AG08395 (cell line): Measurements from ENCODE around the gene IFIT2.
"Not testable (repeated sequence)": the region's sequence is repeated elsewhere in the genome, so short reads cannot be mapped to it uniquely, and the experiment has no call there.

Source experiments
- DNase-seq: peaks from one replicate; pipeline ENCODE4 v3.0.0; 2012; ENCODE audit warnings: mixed read lengths, low spot score

The IFIT2 gene

GRCh38 chr10:89279421-89279869 lies 22.4 kb upstream of the IFIT2 start:
- DNase-seq = no peak

GRCh38 chr10:89280508-89280907 lies 21.3 kb upstream of the IFIT2 start:
- DNase-seq = peak; percentile 37

GRCh38 chr10:89281606-89282395 lies 20.0 kb upstream of the IFIT2 start:
- no peak for DNase-seq

- DNase-seq = peak; percentile 32
Observed at GRCh38 chr10:89283025-89283935, 18.6 kb upstream of the IFIT2 start.

GRCh38 chr10:89283936-89284475 lies 17.8 kb upstream of the IFIT2 start:
- DNase-seq = peak; percentile 80

- not testable (repeated sequence) for DNase-seq
Observed at GRCh38 chr10:89284711-89285110, 17.1 kb upstream of the IFIT2 start.

GRCh38 chr10:89285303-89285702 lies 16.5 kb upstream of the IFIT2 start:
- DNase-seq = not testable (repeated sequence)

- DNase-seq = no peak
Observed at GRCh38 chr10:89294721-89295239, 7.1 kb upstream of the IFIT2 start.

- peak; percentile 77 for DNase-seq
Observed at GRCh38 chr10:89295597-89295996, 6.2 kb upstream of the IFIT2 start.

- peak; percentile 36 for DNase-seq
Observed at GRCh38 chr10:89296220-89296648, 5.6 kb upstream of the IFIT2 start.

GRCh38 chr10:89297356-89297755 lies 4.5 kb upstream of the IFIT2 start:
- no peak for DNase-seq

- DNase-seq = no peak
Observed at GRCh38 chr10:89297791-89298190, 4.1 kb upstream of the IFIT2 start.

- no peak for DNase-seq
Observed at GRCh38 chr10:89299031-89299430, 2.8 kb upstream of the IFIT2 start.

- DNase-seq = peak; percentile 25
Observed at GRCh38 chr10:89301232-89301631, 614 bp upstream of the IFIT2 start.

- DNase-seq = no peak
Observed at GRCh38 chr10:89302625-89303024, 779 bp downstream of the IFIT2 start.

- DNase-seq = no peak
Observed at GRCh38 chr10:89303161-89303560, 1.3 kb downstream of the IFIT2 start.

GRCh38 chr10:89304026-89304425 lies 2.2 kb downstream of the IFIT2 start:
- no peak for DNase-seq

GRCh38 chr10:89304446-89304845 lies 2.6 kb downstream of the IFIT2 start:
- DNase-seq = no peak

GRCh38 chr10:89304925-89305324 lies 3.1 kb downstream of the IFIT2 start:
- no peak for DNase-seq

- DNase-seq = no peak
Observed at GRCh38 chr10:89305766-89306433, 4.1 kb downstream of the IFIT2 start.

GRCh38 chr10:89306434-89307268 lies 4.8 kb downstream of the IFIT2 start:
- DNase-seq = no peak
